ENCODE data around the gene EFCC1. TPM values are rescaled to one million over a fixed set of nuclear protein-coding genes. Genes with fewer than 3 reads are reported as not detected.

The EFCC1 gene
- total RNA-seq, 1 donor from 2014 or later = 1.5 TPM

DNA sequence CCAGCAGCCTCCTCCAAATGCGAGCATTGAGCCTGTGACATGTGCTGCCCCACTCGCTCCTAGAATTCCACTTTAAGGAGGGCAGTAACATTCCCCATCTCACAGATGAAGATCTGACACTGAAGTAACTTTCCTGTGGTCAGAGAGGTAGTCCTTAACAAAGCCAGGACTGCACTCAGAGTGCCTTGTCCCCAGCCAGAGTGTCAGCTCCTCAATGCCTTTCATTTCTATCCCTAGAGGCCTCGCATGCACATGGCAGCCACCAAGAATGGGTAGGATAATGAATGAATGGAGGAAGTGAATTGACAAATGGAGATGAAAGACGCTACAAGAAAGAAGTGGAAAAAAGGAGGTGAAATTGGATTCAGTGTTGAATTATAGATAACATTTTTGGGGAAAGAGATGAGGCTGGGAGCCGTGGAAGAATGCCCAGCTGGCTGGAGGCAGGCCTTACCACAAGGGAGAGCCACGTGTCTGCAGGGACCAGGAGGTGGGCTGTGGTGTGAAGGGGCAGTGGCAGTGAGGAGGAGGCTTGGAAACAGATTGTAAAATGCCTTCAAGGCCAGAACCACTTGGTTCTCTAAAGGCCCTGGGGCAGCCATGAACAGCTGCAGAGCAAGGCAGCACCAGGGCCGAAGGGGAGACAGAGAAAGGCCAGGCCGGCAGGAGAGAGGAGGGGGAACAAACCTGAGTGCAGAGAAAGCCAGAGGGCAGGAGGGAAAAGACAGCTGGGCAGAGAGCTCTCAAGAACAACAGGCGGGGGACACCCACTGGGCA is 17.6 kb upstream of the EFCC1 start:
- H3K4me3 ChIP-seq = no peak overlapping the region
- no peaks in the 10 kb centered on the region for H3K27me3 ChIP-seq (ENCODE audit: low read depth)
- DNase-seq = no peak
- H3K9me3 ChIP-seq (replicated peaks) = no peaks in the 10 kb centered on the region
- no peaks in the 10 kb centered on the region for H3K4me1 ChIP-seq
- TF ChIP-seq, protein P1, sequence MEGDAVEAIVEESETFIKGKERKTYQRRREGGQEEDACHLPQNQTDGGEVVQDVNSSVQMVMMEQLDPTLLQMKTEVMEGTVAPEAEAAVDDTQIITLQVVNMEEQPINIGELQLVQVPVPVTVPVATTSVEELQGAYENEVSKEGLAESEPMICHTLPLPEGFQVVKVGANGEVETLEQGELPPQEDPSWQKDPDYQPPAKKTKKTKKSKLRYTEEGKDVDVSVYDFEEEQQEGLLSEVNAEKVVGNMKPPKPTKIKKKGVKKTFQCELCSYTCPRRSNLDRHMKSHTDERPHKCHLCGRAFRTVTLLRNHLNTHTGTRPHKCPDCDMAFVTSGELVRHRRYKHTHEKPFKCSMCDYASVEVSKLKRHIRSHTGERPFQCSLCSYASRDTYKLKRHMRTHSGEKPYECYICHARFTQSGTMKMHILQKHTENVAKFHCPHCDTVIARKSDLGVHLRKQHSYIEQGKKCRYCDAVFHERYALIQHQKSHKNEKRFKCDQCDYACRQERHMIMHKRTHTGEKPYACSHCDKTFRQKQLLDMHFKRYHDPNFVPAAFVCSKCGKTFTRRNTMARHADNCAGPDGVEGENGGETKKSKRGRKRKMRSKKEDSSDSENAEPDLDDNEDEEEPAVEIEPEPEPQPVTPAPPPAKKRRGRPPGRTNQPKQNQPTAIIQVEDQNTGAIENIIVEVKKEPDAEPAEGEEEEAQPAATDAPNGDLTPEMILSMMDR (IDR thresholded peaks at IDR 0.05; ENCODE audit: borderline replicate concordance) = no peak
- H3K36me3 ChIP-seq = no peaks in the 10 kb centered on the region
- no peak overlapping the region for H3K27ac ChIP-seq (replicated peaks)
- intact Hi-C loops (cut with micrococcal nuclease) = no loop called here

DNA sequence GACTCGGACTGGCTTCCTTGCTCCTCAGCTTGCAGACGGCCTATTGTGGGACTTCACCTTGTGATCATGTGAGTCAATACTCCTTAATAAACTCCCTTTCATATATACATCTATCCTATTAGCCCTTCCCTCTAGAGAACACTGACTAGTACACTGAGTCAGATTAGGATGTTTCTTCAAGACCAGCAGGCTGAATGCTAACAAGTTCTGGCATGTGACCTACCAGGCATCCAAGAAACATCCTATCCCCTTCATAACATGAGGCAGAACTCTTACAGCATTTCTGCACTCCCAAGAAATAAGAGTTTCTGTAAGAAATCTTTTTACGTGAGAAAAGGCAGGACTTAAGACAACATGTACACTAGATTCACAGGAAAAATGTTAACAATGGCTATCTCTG is 16.5 kb upstream of the EFCC1 start:
- Histone ChIP-seq H3K4me1 (no peaks in the 10 kb centered on the region), H3K4me3 (no peak overlapping the region), H3K36me3 (no peaks in the 10 kb centered on the region), H3K27me3 (ENCODE audit: low read depth) (no peaks in the 10 kb centered on the region), H3K27ac (replicated peaks) (no peak overlapping the region), H3K9me3 (replicated peaks) (no peaks in the 10 kb centered on the region)
- TF ChIP-seq, protein P1 (IDR thresholded peaks at IDR 0.05; ENCODE audit: borderline replicate concordance) = no peak
- intact Hi-C loops (cut with micrococcal nuclease) = no loop called here
- no peak for DNase-seq

DNA sequence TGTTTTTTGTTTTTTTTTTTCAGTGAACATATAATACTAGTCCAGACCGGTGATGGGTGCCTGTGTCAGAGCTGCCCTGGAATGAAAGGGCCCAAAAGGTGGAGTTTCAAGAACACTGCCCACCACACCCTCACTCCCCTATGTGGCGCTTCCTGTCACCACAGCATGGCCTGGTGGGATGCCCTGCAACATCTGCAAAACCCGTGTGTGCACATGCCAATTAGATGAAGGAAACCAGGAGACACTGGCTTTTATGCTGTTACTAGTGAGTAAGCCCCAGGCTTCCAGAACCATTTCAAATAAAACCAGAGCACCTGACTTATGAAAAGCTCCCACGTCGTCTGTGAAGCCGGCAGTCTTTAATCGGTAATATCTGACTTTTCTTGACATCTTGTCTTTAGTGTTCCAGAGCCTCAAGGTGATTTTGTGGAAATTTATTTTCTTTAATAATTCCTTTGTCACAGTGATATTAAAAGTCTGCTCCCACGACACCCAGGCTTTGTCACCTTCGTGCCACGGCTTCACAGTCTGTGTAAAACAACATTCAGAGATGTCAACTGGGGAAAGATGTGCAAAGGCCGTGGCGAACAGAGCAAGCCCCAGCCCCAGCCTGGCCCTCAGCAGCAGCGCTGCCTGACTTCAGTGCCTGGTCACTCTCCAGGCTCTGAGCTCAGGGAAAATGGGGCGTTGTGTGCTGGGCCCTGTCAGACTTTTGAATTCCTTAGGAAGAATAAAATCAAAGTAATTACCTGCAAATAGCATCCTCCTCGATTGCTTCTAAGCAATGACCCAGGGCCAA is 13.6 kb upstream of the EFCC1 start:
- Histone ChIP-seq H3K9me3 (replicated peaks) (no peaks in the 10 kb centered on the region), H3K27ac (replicated peaks) (no peak overlapping the region), H3K36me3 (no peaks in the 10 kb centered on the region), H3K4me1 (no peaks in the 10 kb centered on the region), H3K27me3 (ENCODE audit: low read depth) (no peaks in the 10 kb centered on the region), H3K4me3 (no peak overlapping the region)
- TF ChIP-seq, protein P1 (IDR thresholded peaks at IDR 0.05; ENCODE audit: borderline replicate concordance) = no peak
- intact Hi-C loops (cut with micrococcal nuclease) = no loop called here
- no peak for DNase-seq

DNA sequence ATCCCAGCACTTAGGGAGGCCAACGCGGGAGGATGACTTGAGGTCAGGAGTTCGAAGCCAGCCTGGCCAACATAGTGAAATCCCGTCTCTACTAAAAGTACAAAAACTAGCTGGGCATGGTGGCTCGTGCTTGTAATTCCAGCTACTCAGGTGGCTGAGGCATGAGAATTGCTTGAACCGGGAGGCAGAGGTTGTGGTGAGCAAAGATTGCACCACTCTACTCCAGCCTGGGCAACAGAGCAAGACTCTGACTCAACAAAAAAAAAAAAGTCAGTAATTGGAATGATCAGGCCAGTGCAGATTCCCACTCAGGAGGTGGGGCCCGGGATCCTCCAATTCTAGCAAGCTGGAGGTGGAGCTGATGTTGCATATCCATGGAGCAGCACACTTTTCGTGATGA is 12.8 kb upstream of the EFCC1 start:
- no peaks in the 10 kb centered on the region for H3K9me3 ChIP-seq (replicated peaks)
- no peak for DNase-seq
- H3K4me1 ChIP-seq = peaks cover 3% of the 10 kb centered on the region
- H3K4me3 ChIP-seq = no peak overlapping the region
- no peak overlapping the region for H3K27ac ChIP-seq (replicated peaks)
- no peaks in the 10 kb centered on the region for H3K27me3 ChIP-seq (ENCODE audit: low read depth)
- intact Hi-C loops (cut with micrococcal nuclease) = no loop called here
- TF ChIP-seq, protein P1 (IDR thresholded peaks at IDR 0.05; ENCODE audit: borderline replicate concordance) = no peak
- no peaks in the 10 kb centered on the region for H3K36me3 ChIP-seq

DNA sequence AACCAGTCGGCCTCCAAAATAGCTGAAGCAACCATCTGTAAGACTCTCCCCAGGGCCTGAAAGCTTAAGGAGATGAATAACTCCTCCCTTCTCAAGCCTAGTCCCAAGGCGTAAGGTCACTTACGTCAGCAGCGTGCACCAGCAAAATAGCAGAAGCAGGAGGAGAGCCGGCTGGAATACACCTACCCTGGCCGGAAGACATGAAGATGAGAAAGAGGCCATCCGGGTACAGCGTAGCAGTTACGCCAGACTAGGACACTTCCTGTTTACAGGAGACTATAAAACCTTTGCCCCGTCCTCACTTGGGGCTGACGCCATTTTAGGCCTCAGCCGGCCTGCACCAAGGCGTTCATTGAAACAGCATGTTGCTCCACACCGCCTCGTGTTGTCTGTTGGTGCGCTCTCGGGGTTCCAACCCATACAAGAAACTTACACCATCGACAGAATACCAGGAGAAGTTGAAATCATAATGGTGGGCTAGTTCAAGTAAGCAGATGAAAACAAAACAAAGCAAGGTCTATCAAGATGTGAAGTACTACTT is 9.7 kb upstream of the EFCC1 start:
- Histone ChIP-seq H3K9me3 (replicated peaks) (no peaks in the 10 kb centered on the region), H3K36me3 (no peaks in the 10 kb centered on the region), H3K27ac (replicated peaks) (no peak overlapping the region), H3K27me3 (ENCODE audit: low read depth) (no peaks in the 10 kb centered on the region), H3K4me3 (no peak overlapping the region), H3K4me1 (peaks cover 17% of the 10 kb centered on the region)
- TF ChIP-seq, protein P1 (IDR thresholded peaks at IDR 0.05; ENCODE audit: borderline replicate concordance) = no peak
- no peak for DNase-seq
- intact Hi-C loops (cut with micrococcal nuclease) = no loop called here
